ENCODE measurements around the gene NDUFAB1.
"Not testable (repeated sequence)": the region's sequence is repeated elsewhere in the genome, so short reads cannot be mapped to it uniquely, and the experiment has no call there.

- TF ChIP-seq CTCF, POLR2AphosphoS5 (IDR thresholded peaks at IDR 0.05): not testable (repeated sequence)
These were observed 14.8 kb upstream of the NDUFAB1 start for GRCh38 chr16:23610905-23611304.
